Bone marrow (tissue), 2 donors: ENCODE measurements around the gene OR51A7.
"Not testable (repeated sequence)": the region's sequence is repeated elsewhere in the genome, so short reads cannot be mapped to it uniquely, and the experiment has no call there.

Experiments
- DNase-seq, 2 donors: peaks; one replicate each; lab custom pipeline; 2025; lab: John Stamatoyannopoulos, UW

Gene OR51A7

GRCh38 chr11:4955613-4956012, 52.0 kb downstream of the OR51A7 start, which contains the start of gene OR51A2:
OR51A2 (minus strand) TSS chr11:4955713; CDS start chr11:4955713, 0 bp downstream.
- DNase-seq = not testable (repeated sequence)

- DNase-seq = no peak
These were observed 53.8 kb downstream of the OR51A7 start for GRCh38 chr11:4957396-4957795.
